Activated naive CD4-positive, alpha-beta T cell treated with anti-CD3 and anti-CD28 coated beads, Interleukin-2, amount 50 U/mL, for 24 hours (primary cell): ENCODE results near the gene SMARCA2.

Experiments used
- H3K27ac Mint-ChIP-seq: one replicate; pipeline ENCODE4 v1.8.0; 2021; ENCODE audit warnings: mild to moderate bottlenecking, mixed read lengths
- H3K27me3 Mint-ChIP-seq: one replicate; pipeline ENCODE4 v1.8.0; 2021; ENCODE audit warnings: mixed read lengths
- H3K36me3 Mint-ChIP-seq: one replicate; pipeline ENCODE4 v1.8.0; 2021; ENCODE audit warnings: mixed read lengths
- H3K4me1 Mint-ChIP-seq: one replicate; pipeline ENCODE4 v1.8.0; 2021; ENCODE audit warnings: mixed read lengths
- H3K4me3 Mint-ChIP-seq: one replicate; pipeline ENCODE4 v1.8.0; 2021; ENCODE audit warnings: mild to moderate bottlenecking, mixed read lengths
- H3K9me3 Mint-ChIP-seq: one replicate; pipeline ENCODE4 v1.8.0; 2021; ENCODE audit warnings: mixed read lengths

Gene SMARCA2

DNA sequence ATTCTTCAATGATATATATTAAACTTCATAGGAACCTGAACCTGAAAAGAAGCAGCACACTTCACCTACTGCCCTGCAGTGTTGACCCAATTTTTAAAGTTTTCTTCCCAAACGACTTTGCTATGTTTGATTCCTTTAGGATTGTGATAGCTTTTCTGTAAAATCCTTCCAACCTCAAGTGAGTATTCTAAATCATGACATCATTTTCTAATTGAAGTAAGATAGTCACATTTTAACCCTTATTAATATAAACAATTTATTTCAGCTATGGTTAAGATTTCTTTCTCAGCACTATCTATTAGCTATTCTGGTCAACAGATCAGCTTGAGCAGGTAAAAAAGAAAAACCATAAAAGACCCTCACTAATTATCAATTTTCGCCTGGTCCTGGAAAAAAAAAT is 162.0 kb downstream of the SMARCA2 start:
- H3K36me3 Mint-ChIP-seq: peaks cover 3% of the 10 kb centered on the region

DNA sequence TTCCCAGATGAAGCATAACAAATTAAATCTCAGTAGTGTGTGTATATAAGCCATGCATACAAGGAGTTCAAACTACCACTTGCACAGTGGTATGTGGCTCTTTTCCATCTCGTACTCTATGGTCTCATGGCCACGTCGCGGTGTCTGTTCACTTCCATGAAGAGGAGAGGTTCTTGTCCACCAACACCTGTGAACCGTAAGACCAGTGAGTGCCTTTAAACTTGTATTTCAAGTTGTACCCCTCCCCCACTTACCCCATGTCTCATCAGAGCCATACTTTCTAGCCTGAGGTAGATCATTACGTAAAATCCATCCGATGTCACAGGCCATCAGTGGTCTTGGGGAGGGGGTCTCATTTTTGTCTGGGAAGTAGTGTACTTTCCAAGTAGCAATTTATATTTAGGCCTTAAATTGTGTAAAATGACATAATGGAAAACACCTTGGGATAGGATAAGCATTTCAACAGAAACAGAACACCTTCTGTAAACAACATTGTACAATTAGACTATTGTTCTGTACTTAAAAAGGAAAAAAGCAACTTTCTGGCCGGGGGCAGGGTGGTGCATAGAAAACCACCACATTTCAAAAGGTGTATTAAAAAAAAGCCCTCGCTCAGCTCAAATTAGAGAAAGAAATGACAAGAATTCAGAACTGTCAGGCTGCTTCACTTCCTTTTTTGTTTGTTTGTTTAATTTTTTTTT is 163.0 kb downstream of the SMARCA2 start:
- no peaks in the 10 kb centered on the region for H3K27me3 Mint-ChIP-seq
- H3K36me3 Mint-ChIP-seq: peaks cover under 1% of the 10 kb centered on the region
- no peaks in the 10 kb centered on the region for H3K9me3 Mint-ChIP-seq

More for the DNA sequence above, 162.0 kb downstream of the SMARCA2 start:
- H3K27ac Mint-ChIP-seq: no peak overlapping the region
- peaks cover 11% of the 10 kb centered on the region for H3K4me1 Mint-ChIP-seq
- H3K27me3 Mint-ChIP-seq: no peaks in the 10 kb centered on the region
- H3K4me3 Mint-ChIP-seq: no peak overlapping the region
- no peaks in the 10 kb centered on the region for H3K9me3 Mint-ChIP-seq

DNA sequence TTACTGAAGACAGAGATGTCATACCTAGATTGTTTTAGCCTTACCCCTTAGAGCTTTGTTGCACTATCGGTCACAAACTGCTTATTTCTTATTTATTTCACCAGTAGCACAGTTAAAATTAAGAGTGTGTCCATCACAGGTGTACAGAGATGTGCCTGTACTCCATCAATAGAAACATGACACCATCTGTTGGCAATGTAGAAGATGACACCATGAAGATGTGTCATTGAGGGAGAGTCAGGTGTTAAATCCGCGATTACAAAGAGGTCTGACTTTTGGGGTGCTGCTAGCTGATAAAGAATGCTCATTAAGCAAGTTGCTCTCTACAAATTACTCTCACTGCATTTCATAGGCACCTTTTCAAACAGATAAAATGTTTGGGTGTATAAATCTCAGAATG is 164.4 kb downstream of the SMARCA2 start:
- Mint-ChIP-seq H3K9me3 (no peaks in the 10 kb centered on the region), H3K27me3 (no peaks in the 10 kb centered on the region), H3K4me1 (no peaks in the 10 kb centered on the region), H3K4me3 (no peak overlapping the region), H3K36me3 (peaks cover 10% of the 10 kb centered on the region), H3K27ac (peak overlapping the region; percentile 23)

More for the DNA sequence above, 163.0 kb downstream of the SMARCA2 start:
- Mint-ChIP-seq H3K27ac (no peak overlapping the region), H3K4me1 (peaks cover 6% of the 10 kb centered on the region), H3K4me3 (no peak overlapping the region)

- Mint-ChIP-seq H3K9me3 (no peaks in the 10 kb centered on the region), H3K4me1 (no peaks in the 10 kb centered on the region), H3K36me3 (peaks cover 14% of the 10 kb centered on the region), H3K27ac (no peak overlapping the region), H3K4me3 (no peak overlapping the region), H3K27me3 (no peaks in the 10 kb centered on the region)
These were observed 165.0 kb downstream of the SMARCA2 start for GRCh38 chr9:2180154-2180553.

GRCh38 chr9:2180704-2181103 is 165.6 kb downstream of the SMARCA2 start:
- H3K4me1 Mint-ChIP-seq: no peaks in the 10 kb centered on the region
- H3K27ac Mint-ChIP-seq: no peak overlapping the region
- H3K4me3 Mint-ChIP-seq: no peak overlapping the region
- H3K36me3 Mint-ChIP-seq: peaks cover 14% of the 10 kb centered on the region
- no peaks in the 10 kb centered on the region for H3K9me3 Mint-ChIP-seq
- no peaks in the 10 kb centered on the region for H3K27me3 Mint-ChIP-seq

DNA sequence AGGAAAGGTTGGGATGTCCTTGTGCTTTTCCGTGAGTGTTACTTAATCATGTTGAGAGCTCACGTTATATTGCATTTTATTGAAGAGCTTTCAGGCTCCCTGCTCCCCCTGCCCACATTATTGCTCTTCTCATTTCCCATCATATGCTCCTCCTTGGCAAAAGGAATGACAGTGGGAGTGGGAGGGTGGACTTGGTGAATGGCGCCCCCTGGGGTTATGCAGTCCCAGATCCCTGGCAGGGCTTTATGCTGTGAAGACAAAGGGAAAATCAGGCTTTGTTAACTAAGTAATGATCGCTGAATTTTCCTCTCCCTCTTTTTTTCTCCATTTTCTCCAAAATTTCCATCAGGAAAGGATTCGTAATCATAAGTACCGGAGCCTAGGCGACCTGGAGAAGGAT is 166.6 kb downstream of the SMARCA2 start:
- H3K4me1 Mint-ChIP-seq: no peaks in the 10 kb centered on the region
- H3K27ac Mint-ChIP-seq: no peak overlapping the region
- H3K27me3 Mint-ChIP-seq: no peaks in the 10 kb centered on the region
- peaks cover 17% of the 10 kb centered on the region for H3K36me3 Mint-ChIP-seq
- H3K9me3 Mint-ChIP-seq: no peaks in the 10 kb centered on the region
- no peak overlapping the region for H3K4me3 Mint-ChIP-seq

- Mint-ChIP-seq H3K27me3 (no peaks in the 10 kb centered on the region), H3K4me3 (no peak overlapping the region), H3K4me1 (peaks cover 8% of the 10 kb centered on the region), H3K36me3 (peaks cover 40% of the 10 kb centered on the region), H3K27ac (peak overlapping the region; percentile 75), H3K9me3 (no peaks in the 10 kb centered on the region)
These were observed 175.9 kb downstream of the SMARCA2 start for GRCh38 chr9:2190939-2191608.

DNA sequence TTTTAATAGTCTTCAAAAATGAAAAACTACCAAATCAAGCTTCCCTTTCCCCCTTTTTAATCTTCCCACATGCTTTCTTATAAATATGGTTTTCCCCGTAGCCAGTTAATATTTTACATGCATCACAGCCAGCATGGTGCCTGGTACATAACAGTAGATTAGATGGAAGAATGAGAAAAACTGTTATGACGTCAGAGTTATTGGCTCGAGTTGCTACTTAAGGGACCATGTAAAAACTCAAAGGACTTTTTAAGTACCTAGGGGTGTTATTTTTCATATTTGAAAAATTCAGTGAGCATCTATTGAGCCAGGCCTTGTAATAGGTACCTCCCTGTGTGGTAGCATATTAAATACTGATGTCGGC is 176.4 kb downstream of the SMARCA2 start:
- Mint-ChIP-seq H3K9me3 (no peaks in the 10 kb centered on the region), H3K4me1 (peaks cover 8% of the 10 kb centered on the region), H3K4me3 (no peak overlapping the region), H3K27me3 (no peaks in the 10 kb centered on the region), H3K27ac (no peak overlapping the region), H3K36me3 (peaks cover 42% of the 10 kb centered on the region)

DNA sequence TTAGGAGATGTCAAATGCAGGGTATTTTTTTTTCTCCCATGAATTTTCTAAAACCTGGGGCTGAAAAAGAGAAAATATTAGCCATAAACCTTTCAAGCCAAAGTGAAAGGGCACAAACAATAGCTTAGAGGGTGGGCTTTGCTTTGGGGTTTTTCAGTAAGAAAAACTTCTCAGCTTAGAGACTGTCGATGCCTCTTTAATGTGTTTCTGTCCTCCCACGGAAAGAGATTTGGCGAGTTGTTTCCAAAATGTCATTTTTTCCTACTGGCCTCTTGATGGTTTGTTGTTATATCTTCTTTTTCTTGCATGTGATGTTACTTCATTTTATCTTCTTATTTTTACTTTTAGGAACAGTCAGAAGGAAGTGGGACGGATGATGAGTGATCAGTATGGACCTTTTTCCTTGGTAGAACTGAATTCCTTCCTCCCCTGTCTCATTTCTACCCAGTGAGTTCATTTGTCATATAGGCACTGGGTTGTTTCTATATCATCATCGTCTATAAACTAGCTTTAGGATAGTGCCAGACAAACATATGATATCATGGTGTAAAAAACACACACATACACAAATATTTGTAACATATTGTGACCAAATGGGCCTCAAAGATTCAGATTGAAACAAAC is 177.3 kb downstream of the SMARCA2 start:
- Mint-ChIP-seq H3K4me3 (no peak overlapping the region), H3K36me3 (peaks cover 45% of the 10 kb centered on the region), H3K27ac (peak overlapping the region; percentile 87), H3K9me3 (no peaks in the 10 kb centered on the region), H3K4me1 (peaks cover 8% of the 10 kb centered on the region), H3K27me3 (no peaks in the 10 kb centered on the region)

GRCh38 chr9:2193552-2193951 is 178.4 kb downstream of the SMARCA2 start:
- Mint-ChIP-seq H3K4me1 (peaks cover 8% of the 10 kb centered on the region), H3K4me3 (no peak overlapping the region), H3K9me3 (peaks cover 2% of the 10 kb centered on the region), H3K27me3 (no peaks in the 10 kb centered on the region), H3K36me3 (peaks cover 51% of the 10 kb centered on the region), H3K27ac (peak overlapping the region; percentile 35)

- H3K27me3 Mint-ChIP-seq: no peaks in the 10 kb centered on the region
- H3K27ac Mint-ChIP-seq: no peak overlapping the region
- H3K4me3 Mint-ChIP-seq: no peak overlapping the region
- peaks cover 8% of the 10 kb centered on the region for H3K4me1 Mint-ChIP-seq
- peaks cover 15% of the 10 kb centered on the region for H3K9me3 Mint-ChIP-seq
- H3K36me3 Mint-ChIP-seq: peaks cover 56% of the 10 kb centered on the region
These were observed 180.1 kb downstream of the SMARCA2 start for GRCh38 chr9:2195211-2195610.

- Mint-ChIP-seq H3K27ac (no peak overlapping the region), H3K4me3 (no peak overlapping the region), H3K36me3 (peaks cover 58% of the 10 kb centered on the region), H3K27me3 (no peaks in the 10 kb centered on the region), H3K4me1 (peaks cover 7% of the 10 kb centered on the region), H3K9me3 (peaks cover 20% of the 10 kb centered on the region)
These were observed 181.6 kb downstream of the SMARCA2 start for GRCh38 chr9:2196757-2197156.

DNA sequence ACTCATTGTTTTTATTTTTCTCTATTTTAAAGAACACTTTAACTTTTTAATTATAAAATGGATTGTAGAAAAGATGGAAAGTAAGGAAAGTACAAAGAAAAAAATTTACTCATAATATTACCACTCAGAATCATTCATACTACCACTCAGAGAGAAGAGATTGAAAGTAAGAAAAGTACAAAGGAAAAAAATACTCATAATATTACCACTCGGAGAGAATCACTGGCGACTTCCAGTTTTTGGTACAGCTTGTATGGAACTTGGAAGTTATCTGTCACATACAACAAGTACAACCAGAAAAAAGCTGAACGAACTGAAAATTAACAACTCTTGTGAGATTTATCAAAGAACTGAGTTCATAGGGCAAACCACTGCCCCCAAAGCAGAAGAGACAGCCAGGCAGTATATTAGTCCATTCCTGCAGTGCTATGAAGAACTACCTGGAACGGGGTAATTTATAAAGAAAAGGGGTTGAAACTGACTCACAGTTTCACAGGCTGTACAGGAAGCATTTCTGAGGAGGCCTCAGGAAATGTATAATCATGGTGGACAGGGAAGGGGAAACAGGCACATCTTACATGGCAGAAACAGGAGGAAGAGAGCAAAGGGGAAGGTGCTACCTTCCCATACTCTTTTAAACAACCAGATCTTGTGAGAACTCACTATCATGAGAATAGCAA is 183.9 kb downstream of the SMARCA2 start:
- Mint-ChIP-seq H3K9me3 (peaks cover 21% of the 10 kb centered on the region), H3K4me3 (no peak overlapping the region), H3K27ac (no peak overlapping the region), H3K4me1 (no peaks in the 10 kb centered on the region), H3K27me3 (no peaks in the 10 kb centered on the region), H3K36me3 (peaks cover 46% of the 10 kb centered on the region)

DNA sequence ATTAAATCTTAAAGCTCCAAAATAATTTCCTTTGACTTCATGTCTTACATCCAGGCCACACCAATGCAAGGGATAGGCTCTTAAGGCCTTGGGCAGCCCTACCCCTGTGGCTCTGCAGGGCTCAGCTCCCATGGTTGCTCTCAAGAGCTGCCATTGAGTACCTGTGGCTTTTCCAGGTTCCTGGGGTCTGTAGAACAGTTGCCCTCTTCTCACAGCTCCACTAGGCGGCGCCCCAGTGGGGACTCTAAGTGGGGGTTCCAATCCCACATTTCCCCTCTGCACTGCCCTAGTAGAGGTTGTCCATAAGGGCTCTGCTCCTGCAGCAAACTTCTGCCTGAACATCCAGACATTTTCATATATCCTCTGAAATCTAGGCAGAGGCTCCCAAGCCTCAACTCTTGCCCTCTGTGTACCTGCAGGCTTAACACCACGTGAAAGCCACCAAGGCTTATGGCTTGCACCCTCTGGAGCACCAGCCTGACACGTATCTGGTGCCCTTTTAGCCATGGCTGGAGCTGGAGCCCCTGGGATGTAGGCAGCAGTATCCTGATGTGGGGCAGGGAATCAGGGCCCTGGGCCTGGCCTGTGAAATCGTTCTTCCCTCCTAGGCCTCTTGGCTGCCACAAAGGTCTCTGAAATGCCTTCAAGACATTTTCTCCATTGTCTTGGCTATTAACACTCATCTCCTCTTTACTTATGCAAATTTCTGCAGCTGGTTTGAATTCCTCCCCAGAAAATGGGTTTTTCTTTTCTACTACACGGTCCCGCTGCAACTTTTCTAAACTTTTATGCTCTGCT is 185.1 kb downstream of the SMARCA2 start:
- Mint-ChIP-seq H3K4me3 (no peak overlapping the region), H3K9me3 (peaks cover 21% of the 10 kb centered on the region), H3K4me1 (no peaks in the 10 kb centered on the region), H3K36me3 (peaks cover 40% of the 10 kb centered on the region), H3K27ac (no peak overlapping the region), H3K27me3 (no peaks in the 10 kb centered on the region)

GRCh38 chr9:2208465-2208864 is 193.3 kb downstream of the SMARCA2 start:
- Mint-ChIP-seq H3K9me3 (no peaks in the 10 kb centered on the region), H3K27ac (no peak overlapping the region), H3K4me1 (no peaks in the 10 kb centered on the region), H3K4me3 (no peak overlapping the region), H3K36me3 (peaks cover 4% of the 10 kb centered on the region), H3K27me3 (no peaks in the 10 kb centered on the region)
